HEK293T (cell line): ENCODE measurements around the gene CYB561A3.

Source experiments
- CTCF ChIA-PET: fragments of 350-600 bp; formaldehyde crosslinking; extraction: SDS; loops from one replicate; lab custom pipeline; 2021; ENCODE audit warnings: antibody characterized with exemption, inconsistent platforms; lab: Yijun Ruan, JAX
- POLR2A ChIA-PET: fragments of 350-600 bp; formaldehyde crosslinking; extraction: SDS; loops from one replicate; lab custom pipeline; 2020; ENCODE audit warnings: antibody characterized with exemption, inconsistent platforms; lab: Yijun Ruan, JAX
- DNase-seq: peaks from one replicate; pipeline ENCODE4 v3.0.0; 2012; ENCODE audit warnings: mixed read lengths; ENCODE audit errors: extremely low spot score
- ARNT ChIP-seq: fragments of 450-650 bp; IDR thresholded peaks from 2 replicates; pipeline ENCODE4 v1.6.1; 2017; ENCODE audit warnings: mild to moderate bottlenecking
- BHLHE40 ChIP-seq: fragments of 450-650 bp; IDR thresholded peaks from 2 replicates; pipeline ENCODE4 v1.6.1; 2016; ENCODE audit warnings: mild to moderate bottlenecking, moderate library complexity, borderline replicate concordance
- CTBP1 ChIP-seq: fragments of 450-650 bp; IDR thresholded peaks from 2 replicates; pipeline ENCODE4 v1.6.1; 2016; ENCODE audit warnings: borderline replicate concordance
- ELF4 ChIP-seq: fragments of 450-650 bp; IDR thresholded peaks from 2 replicates; pipeline ENCODE4 v1.6.1; 2017; ENCODE audit warnings: antibody characterized with exemption
- FOXA1 ChIP-seq: fragments of 450-650 bp; IDR thresholded peaks from 2 replicates; pipeline ENCODE4 v1.6.1; 2016; ENCODE audit warnings: mild to moderate bottlenecking
- FOXK2 ChIP-seq: fragments of 450-650 bp; IDR thresholded peaks from 2 replicates; pipeline ENCODE4 v1.6.1; 2016; ENCODE audit warnings: mild to moderate bottlenecking
- FOXM1 ChIP-seq: fragments of 450-650 bp; IDR thresholded peaks from 2 replicates; pipeline ENCODE4 v1.6.1; 2017; ENCODE audit warnings: mild to moderate bottlenecking, borderline replicate concordance
- HDGF ChIP-seq: fragments of 450-650 bp; IDR thresholded peaks from 2 replicates; pipeline ENCODE4 v1.6.1; 2017; ENCODE audit warnings: antibody characterized with exemption, borderline replicate concordance
- L3MBTL2 ChIP-seq: fragments of 450-650 bp; conservative IDR thresholded peaks from 2 replicates; pipeline ENCODE4 v1.6.1; 2016; ENCODE audit warnings: mild to moderate bottlenecking
- LEF1 ChIP-seq: fragments of 450-650 bp; IDR thresholded peaks from 2 replicates; pipeline ENCODE4 v1.6.1; 2017; ENCODE audit warnings: mild to moderate bottlenecking, borderline replicate concordance
- NFRKB ChIP-seq: fragments of 450-650 bp; IDR thresholded peaks from 2 replicates; pipeline ENCODE4 v1.6.1; 2016; ENCODE audit warnings: mild to moderate bottlenecking, moderate library complexity
- SP1 ChIP-seq: fragments of 450-650 bp; IDR thresholded peaks from 2 replicates; pipeline ENCODE4 v1.6.1; 2017
- SUZ12 ChIP-seq: fragments of 450-650 bp; IDR thresholded peaks from 2 replicates; pipeline ENCODE4 v1.6.1; 2016; ENCODE audit warnings: mild to moderate bottlenecking
- TARDBP ChIP-seq: fragments of 450-650 bp; IDR thresholded peaks from 2 replicates; pipeline ENCODE4 v1.6.1; 2016
- ZNF384 ChIP-seq: fragments of 450-650 bp; IDR thresholded peaks from 2 replicates; pipeline ENCODE4 v1.6.1; 2016
- TF ChIP-seq, protein P1 (sequence below): fragments of 450-650 bp; IDR thresholded peaks from 2 replicates; pipeline ENCODE4 v1.6.1; 2016

Gene CYB561A3

DNA sequence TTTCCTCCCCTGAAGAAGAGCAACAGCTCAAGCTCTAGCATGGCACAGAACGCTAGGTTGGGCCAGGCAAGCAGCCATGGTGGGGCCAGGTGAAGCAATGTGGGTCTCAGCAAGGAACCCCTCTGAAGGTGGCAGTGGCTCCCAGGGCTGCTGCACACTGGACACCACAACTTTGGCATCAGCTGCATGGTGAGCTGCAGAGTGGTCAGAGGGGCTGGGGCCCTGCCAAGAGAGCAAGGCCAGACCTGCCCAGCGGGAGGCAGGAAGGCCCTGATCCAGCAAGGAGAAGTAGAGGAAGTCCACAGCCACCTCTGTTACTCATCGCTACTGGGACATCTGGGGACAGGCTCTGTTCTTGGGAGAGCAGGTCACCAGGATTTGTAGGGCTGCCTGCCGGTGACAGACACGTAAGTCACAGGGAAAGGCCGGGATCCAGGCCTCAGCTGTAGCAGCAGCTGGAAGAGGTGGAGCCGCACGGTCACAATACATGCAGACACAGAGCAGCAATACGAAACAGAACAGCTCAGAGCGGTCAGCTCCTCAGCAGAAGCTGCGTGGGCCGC lies 12.4 kb downstream of the CYB561A3 start:
- no peak for DNase-seq
- TF ChIP-seq ZNF384 (no peak), LEF1 (no peak), ARNT (no peak), ELF4 (no peak), L3MBTL2 (no peak), SP1 (no peak), NFRKB (no peak), TARDBP (no peak), FOXK2 (no peak), BHLHE40 (no peak), HDGF (no peak)
- TF ChIP-seq, protein P1, sequence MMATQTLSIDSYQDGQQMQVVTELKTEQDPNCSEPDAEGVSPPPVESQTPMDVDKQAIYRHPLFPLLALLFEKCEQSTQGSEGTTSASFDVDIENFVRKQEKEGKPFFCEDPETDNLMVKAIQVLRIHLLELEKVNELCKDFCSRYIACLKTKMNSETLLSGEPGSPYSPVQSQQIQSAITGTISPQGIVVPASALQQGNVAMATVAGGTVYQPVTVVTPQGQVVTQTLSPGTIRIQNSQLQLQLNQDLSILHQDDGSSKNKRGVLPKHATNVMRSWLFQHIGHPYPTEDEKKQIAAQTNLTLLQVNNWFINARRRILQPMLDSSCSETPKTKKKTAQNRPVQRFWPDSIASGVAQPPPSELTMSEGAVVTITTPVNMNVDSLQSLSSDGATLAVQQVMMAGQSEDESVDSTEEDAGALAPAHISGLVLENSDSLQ, result no peak
- POLR2A ChIA-PET, result interaction anchor here (1.6 to 5.3 kb wide), 3 partner anchors 12 to 16 kb away, joined by 6 to 50 read pairs (median 9); partner anchors contain the start of genes CYB561A3 and TMEM138
- CTCF ChIA-PET, result no interaction called here

DNA sequence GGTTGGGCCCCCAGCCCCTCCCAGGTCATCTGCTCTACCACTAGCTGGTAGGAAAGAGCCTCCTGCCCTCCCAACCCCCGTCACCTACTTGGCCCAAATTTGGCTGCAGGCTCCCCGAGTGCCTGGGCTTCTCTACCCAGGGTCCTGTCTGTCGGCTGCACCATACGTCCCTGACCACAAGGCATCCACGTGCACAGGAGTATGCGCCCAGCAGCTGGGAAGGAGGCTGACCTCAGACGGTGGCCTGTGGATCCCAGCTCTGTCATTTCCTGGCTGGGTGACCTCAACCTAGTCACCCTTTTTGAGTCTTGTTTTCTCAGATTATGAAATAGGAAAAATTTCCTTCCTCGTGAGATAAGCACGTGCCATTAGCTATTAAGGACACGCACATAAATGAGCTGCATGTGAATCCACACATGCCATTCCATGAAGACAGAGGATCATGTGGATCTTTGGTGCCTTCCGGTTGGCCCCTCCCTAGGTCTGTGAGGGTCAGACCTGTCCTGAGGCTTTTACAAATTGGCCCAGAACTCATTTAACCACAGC lies 13.7 kb downstream of the CYB561A3 start:
- TF ChIP-seq HDGF (no peak), BHLHE40 (no peak), ZNF384 (no peak), TARDBP (no peak), L3MBTL2 (no peak), SUZ12 (no peak), NFRKB (no peak), LEF1 (no peak)
- POLR2A ChIA-PET, result interaction anchor here (1.6 to 5.3 kb wide), 3 partner anchors 12 to 14 kb away, joined by 6 to 50 read pairs (median 9); partner anchors contain the start of genes CYB561A3 and TMEM138
- DNase-seq, result no peak
- CTCF ChIA-PET, result interaction anchor here (0.7 kb wide), 1 partner anchor 73 kb away, joined by 3 read pairs; no protein-coding TSS in a partner anchor

DNA sequence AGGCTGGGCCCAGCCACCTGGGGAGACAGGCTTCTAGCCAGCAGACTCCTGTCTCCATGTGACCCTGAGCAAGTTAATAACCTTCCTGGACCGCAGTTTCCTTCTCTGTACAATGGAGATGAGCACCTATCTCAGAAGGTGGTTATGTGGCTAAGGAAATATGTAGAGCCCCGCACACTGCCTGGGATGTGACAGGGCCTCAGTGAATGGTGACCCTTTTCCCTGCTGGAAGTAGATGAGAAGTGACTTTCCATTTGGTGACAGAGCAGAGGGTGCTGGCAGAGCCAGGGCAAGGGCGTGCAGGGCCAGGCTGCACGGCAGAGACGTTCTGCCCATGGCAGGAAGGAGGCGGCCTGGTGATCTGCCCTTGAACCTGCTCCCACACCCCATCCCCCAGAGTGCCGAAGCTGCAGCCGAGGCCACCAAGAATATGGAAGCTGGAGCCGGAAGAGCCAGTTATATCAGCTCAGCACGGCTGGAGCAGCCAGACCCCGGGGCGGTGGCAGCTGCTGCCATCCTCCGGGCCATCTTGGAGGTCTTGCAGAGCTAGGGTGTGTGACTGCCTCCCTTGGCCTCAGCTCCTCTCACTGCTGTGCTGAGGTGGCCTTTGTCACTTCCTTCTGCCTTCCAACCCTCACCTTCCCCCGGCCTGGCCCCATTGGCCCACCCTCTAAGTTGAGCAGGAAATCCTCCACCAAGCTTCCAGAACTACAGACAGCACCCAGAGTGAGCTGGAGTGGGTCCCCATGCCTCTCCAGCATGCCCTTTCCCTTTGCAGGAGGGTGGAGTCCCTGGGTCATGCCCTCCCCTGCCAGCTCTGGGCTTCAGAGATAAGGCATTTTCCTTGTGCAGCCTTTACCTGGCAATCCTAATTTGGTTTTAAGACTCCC lies 15.5 kb downstream of the CYB561A3 start:
- TF ChIP-seq CTBP1 (no peak), ZNF384 (no peak), TARDBP (no peak), ARNT (no peak), FOXK2 (no peak), FOXA1 (no peak), SP1 (no peak), HDGF (no peak), LEF1 (no peak), ELF4 (no peak), BHLHE40 (no peak), L3MBTL2 (no peak), SUZ12 (no peak), FOXM1 (no peak), NFRKB (no peak)
- TF ChIP-seq, protein P1, result no peak
- POLR2A ChIA-PET, result interaction anchor here (1.1 to 1.8 kb wide), 4 partner anchors 10 to 15 kb away, joined by 3 to 6 read pairs (median 4); partner anchors contain the start of genes CYB561A3 and TMEM138
- CTCF ChIA-PET, result interaction anchor here (1.0 kb wide), 1 partner anchor 10 kb away, joined by 7 read pairs; no protein-coding TSS in a partner anchor
- DNase-seq, result no peak

DNA sequence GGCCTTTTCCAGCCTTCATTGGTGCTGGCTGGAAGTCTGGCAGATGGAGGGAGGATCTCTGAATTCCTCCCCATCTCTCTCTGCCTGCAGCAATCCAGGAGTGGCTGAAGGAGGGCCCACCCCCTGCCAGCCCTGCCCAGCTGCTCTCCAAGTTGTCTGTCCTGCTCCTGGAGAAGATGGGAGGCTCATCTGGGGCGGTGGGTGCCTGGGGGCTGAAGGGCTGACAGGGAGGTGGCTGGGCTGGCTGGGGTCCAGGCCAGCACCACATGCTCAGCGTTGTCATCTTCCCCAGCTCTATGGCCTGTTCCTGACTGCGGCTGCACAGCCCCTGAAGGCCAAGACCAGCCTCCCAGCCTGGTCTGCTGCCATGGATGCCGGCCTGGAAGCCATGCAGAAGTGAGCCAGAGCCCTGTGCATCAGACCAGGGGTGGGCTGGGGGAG lies 16.5 kb downstream of the CYB561A3 start:
- TF ChIP-seq SUZ12 (no peak), HDGF (no peak), FOXA1 (no peak), ELF4 (no peak), FOXK2 (no peak), LEF1 (no peak)
- ChIA-PET POLR2A (interaction anchor here (1.7 to 1.8 kb wide), 2 partner anchors 9 to 11 kb away, joined by 4 to 6 read pairs; no protein-coding TSS in a partner anchor), CTCF (interaction anchor here (0.8 kb wide), 1 partner anchor 9 kb away, joined by 7 read pairs; no protein-coding TSS in a partner anchor)
- DNase-seq, result no peak

DNA sequence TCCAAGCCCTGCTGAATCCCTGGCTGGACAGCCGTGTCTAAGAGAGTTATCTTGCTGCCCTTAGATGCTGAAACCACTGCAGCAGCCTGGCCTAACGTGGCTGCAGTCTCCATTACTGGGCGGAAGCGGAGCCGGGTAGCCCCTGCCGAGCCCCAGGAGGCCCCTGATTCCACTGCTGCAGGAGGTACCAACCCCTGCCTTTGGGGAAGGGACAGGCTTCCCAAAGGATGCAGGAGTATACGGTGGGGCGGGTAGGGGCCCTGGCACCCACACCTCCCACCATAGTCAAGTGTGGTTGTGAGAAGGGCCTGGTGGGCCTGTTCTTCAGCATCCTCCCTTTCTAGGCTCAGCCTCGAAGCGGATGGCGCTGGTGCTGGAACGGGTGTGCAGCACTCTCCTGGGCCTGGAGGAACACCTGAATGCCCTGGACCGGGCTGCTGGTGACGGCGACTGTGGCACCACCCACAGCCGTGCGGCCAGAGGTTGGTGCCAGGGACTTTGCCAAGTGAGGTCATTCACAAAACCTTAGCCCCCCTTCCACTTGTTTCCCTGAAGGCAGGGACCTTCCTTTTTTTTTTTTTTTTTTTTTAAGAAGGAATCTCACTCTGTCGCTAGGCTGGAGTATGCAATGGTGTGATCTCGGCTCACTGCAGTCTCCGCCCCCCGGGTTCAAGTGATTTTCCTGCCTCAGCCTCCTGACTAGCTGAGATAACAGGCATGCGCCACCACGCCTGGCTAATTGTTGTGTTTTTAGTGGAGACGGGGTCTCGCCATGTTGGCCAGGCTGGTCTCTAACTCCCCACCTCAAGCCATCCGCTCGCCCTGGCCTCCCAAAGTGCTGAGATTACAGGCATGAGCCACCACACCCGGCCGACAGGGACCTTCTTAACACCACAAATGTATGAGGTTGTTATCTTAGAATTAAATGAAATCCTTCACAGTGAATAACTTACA lies 17.6 kb downstream of the CYB561A3 start:
- ChIA-PET CTCF (interaction anchor here (0.8 kb wide), 1 partner anchor 8 kb away, joined by 7 read pairs; no protein-coding TSS in a partner anchor), POLR2A (interaction anchor here (1.7 kb wide), 1 partner anchor 8 kb away, joined by 4 read pairs; no protein-coding TSS in a partner anchor)
- DNase-seq, result no peak
- no peak for TF ChIP-seq BHLHE40
- TF ChIP-seq FOXM1, result no peak
- TF ChIP-seq FOXA1, result no peak
- no peak for TF ChIP-seq CTBP1
- TF ChIP-seq NFRKB, result no peak
- no peak for TF ChIP-seq ARNT
- TF ChIP-seq ZNF384, result no peak
- TF ChIP-seq ELF4, result no peak
